OCI-LY7 (cell line): ENCODE data around the gene SUV39H2. TPM values are rescaled to one million over a fixed set of nuclear protein-coding genes. Genes with fewer than 3 reads are reported as not detected.

Experiments
- BruUV-seq: library from RNA; stranded (reverse); fragments of 400-500 nt; replicated peaks from 2 replicates; lab custom pipeline; 2021; lab: Mats Ljungman, UMichigan
- CTCF ChIA-PET: fragments of 300-600 bp; sonication (Branson Sonifier 250); formaldehyde crosslinking; loops from one replicate; lab custom pipeline; 2022; ENCODE audit warnings: antibody characterized with exemption; ENCODE audit not compliant: unreplicated experiment; lab: Charles Lee
- POLR2A ChIA-PET: fragments of 300-600 bp; sonication (Branson Sonifier 250); formaldehyde crosslinking; loops from one replicate; lab custom pipeline; 2022; ENCODE audit warnings: antibody characterized with exemption; lab: Charles Lee
- DNase-seq: peaks from one replicate; pipeline ENCODE4 v3.0.0-alpha.2; 2015; ENCODE audit warnings: low spot score
- H2AFZ ChIP-seq: fragments of 200-600 bp; sonication (generic), shearing (Covaris generic); 2 replicates; pipeline ENCODE4 v1.6.1; 2014; ENCODE audit warnings: mild to moderate bottlenecking, antibody characterized with exemption, low read length, moderate library complexity
- H3K27ac ChIP-seq: fragments of 200-600 bp; sonication (generic); 2 replicates; pipeline ENCODE4 v1.5.1; 2014; ENCODE audit warnings: mixed run types, low read depth, mild to moderate bottlenecking, moderate library complexity, low read length, inconsistent platforms; ENCODE audit not compliant: poor library complexity, severe bottlenecking
- H3K36me3 ChIP-seq: fragments of 200-600 bp; sonication (generic); 2 replicates; pipeline ENCODE4 v1.6.1; 2014; ENCODE audit warnings: mild to moderate bottlenecking, antibody characterized with exemption, low read length, moderate library complexity, mixed read lengths; ENCODE audit not compliant: insufficient read depth
- H3K4me1 ChIP-seq: fragments of 200-600 bp; sonication (generic); 2 replicates; pipeline ENCODE4 v1.5.1; 2014; ENCODE audit warnings: mild to moderate bottlenecking, low read length; ENCODE audit not compliant: insufficient read depth, poor library complexity, severe bottlenecking
- H3K4me2 ChIP-seq: fragments of 200-600 bp; sonication (generic); 2 replicates; pipeline ENCODE4 v1.6.1; 2014; ENCODE audit warnings: mild to moderate bottlenecking, low read length
- H3K4me3 ChIP-seq: fragments of 200-600 bp; sonication (generic); 2 replicates; pipeline ENCODE4 v1.5.1; 2014; ENCODE audit warnings: mild to moderate bottlenecking, low read depth, low read length; ENCODE audit not compliant: poor library complexity, severe bottlenecking
- H3K79me2 ChIP-seq: fragments of 200-600 bp; sonication (generic); 2 replicates; pipeline ENCODE4 v1.6.1; 2016; ENCODE audit warnings: low read depth, mild to moderate bottlenecking, low read length, moderate library complexity, mixed read lengths; ENCODE audit not compliant: insufficient read depth
- H3K9me2 ChIP-seq: fragments of 200-600 bp; sonication (generic); 2 replicates; pipeline ENCODE4 v1.6.1; 2016; ENCODE audit warnings: mild to moderate bottlenecking, low read length, mixed read lengths; ENCODE audit not compliant: insufficient read depth
- H3K9me3 ChIP-seq: fragments of 200-600 bp; sonication (generic); 2 replicates; pipeline ENCODE4 v1.6.1; 2014; ENCODE audit warnings: mild to moderate bottlenecking, mixed run types, low read length, mixed read lengths
- H4K20me1 ChIP-seq: fragments of 200-600 bp; sonication (generic); 2 replicates; pipeline ENCODE4 v1.6.1; 2014; ENCODE audit warnings: mild to moderate bottlenecking, antibody characterized with exemption, low read length, moderate library complexity, mixed read lengths; ENCODE audit not compliant: insufficient read depth
- EZH2phosphoT487 ChIP-seq: fragments of 200-600 bp; sonication (generic); IDR thresholded peaks from 2 replicates; pipeline ENCODE4 v1.6.1; 2018; ENCODE audit warnings: low read depth, borderline replicate concordance, mild to moderate bottlenecking, mixed run types, antibody characterized with exemption, low read length, moderate library complexity, mixed read lengths
- intact Hi-C: fragments of 100-400 bp; cut with micrococcal nuclease; formaldehyde crosslinking; loops from one replicate; pipeline ENCODE4 v1.10.0; 2022; ENCODE audit not compliant: unreplicated experiment
- total RNA-seq, 2 experiments: library from RNA; depleted of rRNA in 1 of 2; stranded (reverse); fragments of >200 nt in 1 of 2; shearing (Covaris generic) in 1 of 2; gene quantifications; 2 replicates each; pipeline ENCODE4 v1.2.3, GENCODE V29; 2014 to 2022
- TF ChIP-seq, protein P1 (sequence below): fragments of 200-600 bp; sonication (generic); conservative IDR thresholded peaks from 2 replicates; pipeline ENCODE4 v1.5.1; 2014; ENCODE audit warnings: mild to moderate bottlenecking, antibody characterized with exemption, low read length, moderate library complexity, mixed read lengths

SUV39H2 gene
- total RNA-seq, 2 experiments from 2014 or later: 31.5 to 58.0 TPM

DNA sequence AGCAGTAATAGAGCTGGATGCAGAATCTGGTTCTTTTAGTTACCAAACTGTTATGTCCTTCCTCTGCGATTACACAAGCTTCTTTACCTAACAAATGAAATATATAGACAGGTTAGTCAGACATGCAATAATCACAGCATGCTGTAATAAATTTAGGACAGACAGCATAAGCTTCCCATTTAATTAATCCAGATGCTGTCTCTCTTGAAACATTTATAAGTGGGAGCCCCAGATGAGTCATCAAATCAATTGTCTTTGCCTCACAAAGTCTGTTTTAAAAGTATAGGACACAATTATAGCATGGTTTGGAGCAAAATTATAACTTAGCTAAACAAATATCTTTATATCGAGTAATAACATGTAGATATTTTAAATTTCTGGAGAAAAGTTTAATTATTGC is 42.5 kb upstream of the SUV39H2 start:
- ChIA-PET CTCF (interaction anchor here (1.6 kb wide), 1 partner anchor 12 kb away, joined by 4 read pairs; no protein-coding TSS in a partner anchor), POLR2A (interaction anchor here (0.5 to 4.3 kb wide), 7 partner anchors 11 to 347 kb away, joined by 3 to 20 read pairs (median 5); partner anchors contain the start of gene SUV39H2)
- H3K27ac ChIP-seq: no peak overlapping the region
- H3K4me3 ChIP-seq: no peak overlapping the region
- peaks cover 10% of the 10 kb centered on the region; the same call in 1 of the 2 replicates for H4K20me1 ChIP-seq
- no peak overlapping the region for H2AFZ ChIP-seq
- H3K9me3 ChIP-seq: no peaks in the 10 kb centered on the region
- no TSS peak for BruUV-seq
- H3K9me2 ChIP-seq: no peaks in the 10 kb centered on the region
- peaks cover 12% of the 10 kb centered on the region for H3K4me1 ChIP-seq
- intact Hi-C loops: loop anchor here (5.0 kb wide), 2 partner anchors 136 to 234 kb away; no protein-coding TSS in a partner anchor
- H3K36me3 ChIP-seq: peaks cover 13% of the 10 kb centered on the region
- no peak overlapping the region for H3K4me2 ChIP-seq
- H3K79me2 ChIP-seq: peaks cover 30% of the 10 kb centered on the region
- DNase-seq: no peak
- TF ChIP-seq, protein P1, sequence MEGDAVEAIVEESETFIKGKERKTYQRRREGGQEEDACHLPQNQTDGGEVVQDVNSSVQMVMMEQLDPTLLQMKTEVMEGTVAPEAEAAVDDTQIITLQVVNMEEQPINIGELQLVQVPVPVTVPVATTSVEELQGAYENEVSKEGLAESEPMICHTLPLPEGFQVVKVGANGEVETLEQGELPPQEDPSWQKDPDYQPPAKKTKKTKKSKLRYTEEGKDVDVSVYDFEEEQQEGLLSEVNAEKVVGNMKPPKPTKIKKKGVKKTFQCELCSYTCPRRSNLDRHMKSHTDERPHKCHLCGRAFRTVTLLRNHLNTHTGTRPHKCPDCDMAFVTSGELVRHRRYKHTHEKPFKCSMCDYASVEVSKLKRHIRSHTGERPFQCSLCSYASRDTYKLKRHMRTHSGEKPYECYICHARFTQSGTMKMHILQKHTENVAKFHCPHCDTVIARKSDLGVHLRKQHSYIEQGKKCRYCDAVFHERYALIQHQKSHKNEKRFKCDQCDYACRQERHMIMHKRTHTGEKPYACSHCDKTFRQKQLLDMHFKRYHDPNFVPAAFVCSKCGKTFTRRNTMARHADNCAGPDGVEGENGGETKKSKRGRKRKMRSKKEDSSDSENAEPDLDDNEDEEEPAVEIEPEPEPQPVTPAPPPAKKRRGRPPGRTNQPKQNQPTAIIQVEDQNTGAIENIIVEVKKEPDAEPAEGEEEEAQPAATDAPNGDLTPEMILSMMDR: no peak
- no peak for TF ChIP-seq EZH2phosphoT487

DNA sequence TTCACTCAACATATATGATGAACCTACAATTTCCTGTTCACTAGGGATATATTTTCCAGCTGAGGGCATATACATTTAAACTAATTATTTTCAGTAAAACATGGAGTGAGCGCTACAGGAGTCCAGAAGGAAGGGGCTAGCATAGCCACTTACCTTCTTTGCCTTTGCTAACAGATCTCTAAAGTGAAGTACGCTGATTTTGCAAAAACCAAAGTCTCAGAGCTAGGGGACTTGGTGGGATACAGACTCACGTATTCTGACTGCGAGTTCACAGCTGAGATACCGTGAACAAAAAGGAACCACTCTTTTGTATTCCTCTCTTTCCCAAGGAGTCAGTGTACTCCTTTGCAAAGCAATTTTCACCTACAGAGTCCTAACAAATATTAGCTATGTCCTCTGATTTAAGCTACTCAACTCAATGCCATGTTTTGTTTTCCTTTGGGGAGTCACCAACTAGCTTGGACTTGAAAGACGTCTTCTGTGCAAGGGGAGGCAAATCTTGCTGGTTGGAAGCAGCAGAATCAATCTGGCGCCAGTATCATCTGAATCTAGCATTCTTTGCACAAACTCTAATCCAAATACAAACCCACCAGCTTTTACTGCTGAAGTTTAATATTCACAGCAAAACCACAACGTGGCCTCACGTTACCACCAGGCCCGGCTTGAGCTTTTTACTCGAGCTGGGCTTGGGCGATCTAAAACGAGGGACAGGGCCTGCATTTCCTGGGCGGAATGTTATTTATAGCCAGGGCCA is 41.5 kb upstream of the SUV39H2 start:
- no TSS peak for BruUV-seq
- no peak overlapping the region for H3K27ac ChIP-seq
- intact Hi-C loops: loop anchor here (5.0 kb wide), 2 partner anchors 135 to 235 kb away; no protein-coding TSS in a partner anchor
- H4K20me1 ChIP-seq: peaks cover 10% of the 10 kb centered on the region; the same call in 1 of the 2 replicates
- peak overlapping the region; percentile 58 for H2AFZ ChIP-seq
- DNase-seq: no peak
- H3K79me2 ChIP-seq: peaks cover 40% of the 10 kb centered on the region
- POLR2A ChIA-PET: interaction anchor here (0.5 to 4.3 kb wide), 33 partner anchors 8 to 356 kb away, joined by 3 to 20 read pairs (median 5); partner anchors contain the start of genes DCLRE1C, MEIG1 and SUV39H2
- H3K4me3 ChIP-seq: peak overlapping the region; percentile 88
- H3K4me2 ChIP-seq: peak overlapping the region; percentile 68
- H3K36me3 ChIP-seq: peaks cover 23% of the 10 kb centered on the region
- CTCF ChIA-PET: interaction anchor here (0.6 to 1.6 kb wide), 6 partner anchors 11 to 294 kb away, joined by 3 to 7 read pairs (median 4); partner anchors contain the start of gene SUV39H2
- TF ChIP-seq EZH2phosphoT487: no peak
- TF ChIP-seq, protein P1: no peak
- H3K9me3 ChIP-seq: no peaks in the 10 kb centered on the region
- peaks cover 12% of the 10 kb centered on the region for H3K4me1 ChIP-seq
- H3K9me2 ChIP-seq: no peaks in the 10 kb centered on the region
